Psoas muscle (tissue), 8 donors: ENCODE results near the gene AKIP1. TPM values are rescaled to one million over a fixed set of nuclear protein-coding genes. Genes with fewer than 3 reads are reported as not detected.
"Not testable (repeated sequence)": the region's sequence is repeated elsewhere in the genome, so short reads cannot be mapped to it uniquely, and the experiment has no call there.

Experiments
- ATAC-seq, 4 donors: fragments of 200-7000 bp; cut with Tn5 transposase; one replicate each; pipeline ENCODE4 v1.9.1; 2020; ENCODE audit warnings: moderate library complexity in 3 of 4, mild to moderate bottlenecking in 2 of 4
- DNase-seq, 2 donors: peaks; one replicate each; pipeline ENCODE4 v3.0.0-alpha.2; 2020
- H3K27ac ChIP-seq: fragments of 200-600 bp; one replicate; pipeline ENCODE4 v1.8.0; 2022
- H3K27me3 ChIP-seq, 3 donors: fragments of 200-600 bp in 1 of 3; one replicate each; pipeline versions ENCODE4 v1.6.1 to v1.8.0; 2013 to 2022; ENCODE audit warnings: low read length in 2 of 3, mild to moderate bottlenecking in 2 of 3, moderate library complexity in 1 of 3; ENCODE audit not compliant: insufficient read depth in 3 of 3
- H3K36me3 ChIP-seq, 2 donors: fragments of 200-600 bp in 1 of 2; one replicate each; pipeline versions ENCODE4 v1.6.1 to v1.8.0; 2013 to 2022; ENCODE audit warnings: low read depth in 1 of 2, mild to moderate bottlenecking in 1 of 2, moderate library complexity in 1 of 2; ENCODE audit not compliant: insufficient read depth in 1 of 2
- H3K4me1 ChIP-seq: fragments of 200-600 bp; one replicate; pipeline ENCODE4 v1.8.0; 2022
- H3K4me3 ChIP-seq: fragments of 200-600 bp; one replicate; pipeline ENCODE4 v1.8.0; 2022; ENCODE audit warnings: mild to moderate bottlenecking
- H3K9me3 ChIP-seq: fragments of 200-600 bp; one replicate; pipeline ENCODE4 v1.8.0; 2022
- WGBS, 3 donors: extraction: QIAGEN DNeasy Blood & Tissue Kit; methylation state at CpG; one replicate each; pipeline versions ENCODE4 v1.1.6 to v1.1.7; 2013; 5-methylcytosine and 5-hydroxymethylcytosine counted together
- intact Hi-C, 2 donors: fragments of 100-400 bp; cut with DNase I; formaldehyde crosslinking; loops; one replicate each; pipeline versions ENCODE4 v1.11.0 to v1.14.2; 2022
- polyA plus RNA-seq, 3 donors: library from polyadenylated mRNA; stranded (reverse); fragments of 200-250 nt; gene quantifications; one replicate each; pipeline ENCODE4 v1.2.3, GENCODE V29; 2013
- total RNA-seq, 4 donors: library from RNA; stranded (reverse); fragmentation: NEBNext Ultra II Directional in 2 of 4; extraction: Animal tissue kit (Norgen Biotek cat#: 25700) in 2 of 4; gene quantifications; one replicate each; pipeline versions ENCODE4 v1.2.1 to v1.2.4, GENCODE V29; 2021 to 2023
- TF ChIP-seq, protein P1 (sequence below): fragments of 200-600 bp; IDR thresholded peaks from one replicate; pipeline ENCODE4 v1.8.0; 2022; ENCODE audit warnings: antibody characterized with exemption
- donor health status: healthy with polysubstance abuse.
- donor health status: DM: no; HTN: no; CAD: no; lungs with moderate emphysema.
- donor health status: Bipolar disorder and iron deficiency.
- donor health status: healthy.
- donor health status: DM: yes; HTN: yes; CAD: no.
- donor health status: DM: no; HTN: no; CAD: no.
- donor health status: DM: no; HTN: no; CAD: no.
- donor health status: DM: yes; HTN: yes; CAD: no.

The AKIP1 gene
- total and polyA plus RNA-seq, 7 donors, result 11.3 to 30.2 (median 18.8) TPM

DNA sequence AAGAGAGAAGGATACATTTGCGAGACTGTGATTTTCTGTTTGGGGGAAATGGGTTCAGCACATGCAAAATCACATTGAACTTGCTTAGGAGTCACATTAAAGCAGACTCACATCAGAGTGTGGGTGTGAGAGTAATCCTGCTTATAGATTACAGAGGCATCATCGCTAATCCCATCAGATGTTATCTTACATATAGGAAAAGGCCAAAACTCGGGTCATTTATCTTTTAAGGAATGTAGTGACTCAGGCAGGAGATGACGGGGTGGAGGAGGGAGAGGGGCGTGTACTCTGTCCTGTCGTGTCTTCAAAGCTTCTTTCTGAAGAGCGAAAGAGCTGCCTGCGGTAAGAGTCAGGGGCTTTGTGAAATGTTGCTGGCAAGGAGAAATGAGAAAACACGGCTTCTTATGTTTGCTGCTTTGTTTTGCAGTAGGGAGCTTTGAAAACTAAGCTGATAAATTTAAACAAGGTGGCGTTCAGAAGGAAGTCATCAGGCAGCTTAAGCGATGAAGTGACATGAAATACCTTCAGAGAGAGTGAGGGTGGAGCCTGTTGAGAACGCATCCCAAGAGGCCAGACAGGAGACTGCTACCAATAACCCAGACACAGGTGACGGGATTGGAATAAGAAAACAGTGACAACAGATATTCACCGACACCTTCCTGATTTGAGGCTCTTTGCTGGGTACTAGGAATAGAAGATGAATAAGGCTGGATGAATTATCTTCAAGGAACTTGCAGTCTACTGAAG is 23.9 kb downstream of the AKIP1 start:
- H3K4me1 ChIP-seq, result no peaks in the 10 kb centered on the region
- no peaks in the 10 kb centered on the region for H3K36me3 ChIP-seq
- H3K9me3 ChIP-seq, result no peaks in the 10 kb centered on the region
- intact Hi-C loops, result no loop called here
- TF ChIP-seq, protein P1, sequence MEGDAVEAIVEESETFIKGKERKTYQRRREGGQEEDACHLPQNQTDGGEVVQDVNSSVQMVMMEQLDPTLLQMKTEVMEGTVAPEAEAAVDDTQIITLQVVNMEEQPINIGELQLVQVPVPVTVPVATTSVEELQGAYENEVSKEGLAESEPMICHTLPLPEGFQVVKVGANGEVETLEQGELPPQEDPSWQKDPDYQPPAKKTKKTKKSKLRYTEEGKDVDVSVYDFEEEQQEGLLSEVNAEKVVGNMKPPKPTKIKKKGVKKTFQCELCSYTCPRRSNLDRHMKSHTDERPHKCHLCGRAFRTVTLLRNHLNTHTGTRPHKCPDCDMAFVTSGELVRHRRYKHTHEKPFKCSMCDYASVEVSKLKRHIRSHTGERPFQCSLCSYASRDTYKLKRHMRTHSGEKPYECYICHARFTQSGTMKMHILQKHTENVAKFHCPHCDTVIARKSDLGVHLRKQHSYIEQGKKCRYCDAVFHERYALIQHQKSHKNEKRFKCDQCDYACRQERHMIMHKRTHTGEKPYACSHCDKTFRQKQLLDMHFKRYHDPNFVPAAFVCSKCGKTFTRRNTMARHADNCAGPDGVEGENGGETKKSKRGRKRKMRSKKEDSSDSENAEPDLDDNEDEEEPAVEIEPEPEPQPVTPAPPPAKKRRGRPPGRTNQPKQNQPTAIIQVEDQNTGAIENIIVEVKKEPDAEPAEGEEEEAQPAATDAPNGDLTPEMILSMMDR, result no peak
- no peak for DNase-seq
- H3K27ac ChIP-seq, result no peak overlapping the region
- no peaks in the 10 kb centered on the region for H3K27me3 ChIP-seq
- H3K4me3 ChIP-seq, result no peak overlapping the region
- no peak for ATAC-seq
- whole genome bisulfite sequencing, 3 donors, result 68 to 76% (median 71%) methylated on average over 14 of the region's 14 CpGs

DNA sequence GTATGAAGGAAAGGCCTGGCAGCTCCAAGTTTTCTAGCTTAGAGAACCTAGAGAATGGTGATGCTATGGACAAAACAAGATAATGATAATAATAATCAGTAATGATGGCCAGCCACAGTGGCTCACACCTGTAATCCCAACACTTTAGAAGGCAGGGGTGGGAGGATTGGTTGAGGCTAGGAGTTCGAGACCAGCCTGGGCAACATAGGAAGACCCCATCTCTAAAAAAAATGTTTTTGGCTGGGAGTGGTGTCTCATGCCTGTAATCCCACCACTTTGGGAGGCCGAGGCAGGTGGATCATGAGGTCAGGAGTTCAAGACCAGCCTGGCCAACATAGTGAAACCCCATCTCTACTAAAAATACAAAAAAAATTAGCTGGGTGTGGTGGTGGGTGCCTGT is 24.8 kb downstream of the AKIP1 start:
- WGBS, 3 donors, result 82 to 93% (median 83%) methylated on average over 2 of the region's 2 CpGs
- not testable (repeated sequence) for H3K27ac ChIP-seq, ATAC-seq

DNA sequence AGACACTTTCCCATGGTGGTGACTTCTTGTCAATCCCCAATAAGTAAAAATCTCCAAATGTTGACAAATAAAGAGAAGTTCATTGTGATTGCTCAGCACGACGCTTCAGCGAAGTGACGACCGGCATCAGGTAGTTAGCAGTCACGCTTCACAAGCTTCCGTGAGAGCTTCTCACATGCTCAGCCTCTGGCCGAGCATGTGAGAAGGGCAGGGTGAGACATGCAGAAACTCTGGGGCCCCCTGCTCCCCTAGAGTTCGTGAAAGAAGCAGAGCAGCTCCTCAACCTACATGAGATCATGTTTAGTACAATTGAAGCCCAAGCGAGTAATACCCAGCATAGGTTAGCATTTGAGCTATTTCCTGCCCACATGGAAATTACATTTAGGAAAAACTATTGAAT is 26.2 kb downstream of the AKIP1 start:
- no peak for ATAC-seq
- no peaks in the 10 kb centered on the region for H3K9me3 ChIP-seq
- no peaks in the 10 kb centered on the region for H3K4me1 ChIP-seq
- H3K4me3 ChIP-seq, result no peak overlapping the region
- DNase-seq, result no peak
- TF ChIP-seq, protein P1, result no peak
- no peak overlapping the region for H3K27ac ChIP-seq
- 74 to 81% (median 79%) methylated on average over 10 of the region's 10 CpGs for WGBS, 3 donors
- peaks cover 0 to 3% (median 0%) of the 10 kb centered on the region in 3 donors for H3K27me3 ChIP-seq
- intact Hi-C loops, result no loop called here
- no peaks in the 10 kb centered on the region for H3K36me3 ChIP-seq

More for the DNA sequence above, 24.8 kb downstream of the AKIP1 start:
- H3K27me3 ChIP-seq, intact Hi-C loops, H3K4me3 ChIP-seq, DNase-seq, H3K4me1 ChIP-seq, H3K9me3 ChIP-seq, H3K36me3 ChIP-seq: not testable (repeated sequence)

DNA sequence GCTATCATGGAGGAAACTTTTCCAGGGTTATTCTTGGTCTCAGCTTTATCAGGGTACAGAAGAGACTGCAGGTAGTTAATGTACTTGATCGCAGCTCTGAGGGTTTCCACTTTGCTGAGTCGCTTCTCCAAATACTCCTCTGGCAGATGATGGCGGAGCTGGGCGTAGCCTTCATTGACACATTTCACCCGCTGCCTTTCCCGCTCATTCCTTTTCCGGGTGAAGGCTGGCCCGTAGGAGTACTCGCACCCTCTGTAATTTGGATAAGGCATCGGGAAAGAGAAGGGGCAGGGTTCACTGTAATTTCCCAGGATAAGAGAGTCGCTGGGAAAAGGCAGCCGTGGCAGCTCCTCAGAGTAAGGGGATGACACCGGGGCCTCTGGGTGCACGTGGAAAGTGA is 26.7 kb downstream of the AKIP1 start:
- TF ChIP-seq, protein P1, result no peak
- no peaks in the 10 kb centered on the region for H3K4me1 ChIP-seq

DNA sequence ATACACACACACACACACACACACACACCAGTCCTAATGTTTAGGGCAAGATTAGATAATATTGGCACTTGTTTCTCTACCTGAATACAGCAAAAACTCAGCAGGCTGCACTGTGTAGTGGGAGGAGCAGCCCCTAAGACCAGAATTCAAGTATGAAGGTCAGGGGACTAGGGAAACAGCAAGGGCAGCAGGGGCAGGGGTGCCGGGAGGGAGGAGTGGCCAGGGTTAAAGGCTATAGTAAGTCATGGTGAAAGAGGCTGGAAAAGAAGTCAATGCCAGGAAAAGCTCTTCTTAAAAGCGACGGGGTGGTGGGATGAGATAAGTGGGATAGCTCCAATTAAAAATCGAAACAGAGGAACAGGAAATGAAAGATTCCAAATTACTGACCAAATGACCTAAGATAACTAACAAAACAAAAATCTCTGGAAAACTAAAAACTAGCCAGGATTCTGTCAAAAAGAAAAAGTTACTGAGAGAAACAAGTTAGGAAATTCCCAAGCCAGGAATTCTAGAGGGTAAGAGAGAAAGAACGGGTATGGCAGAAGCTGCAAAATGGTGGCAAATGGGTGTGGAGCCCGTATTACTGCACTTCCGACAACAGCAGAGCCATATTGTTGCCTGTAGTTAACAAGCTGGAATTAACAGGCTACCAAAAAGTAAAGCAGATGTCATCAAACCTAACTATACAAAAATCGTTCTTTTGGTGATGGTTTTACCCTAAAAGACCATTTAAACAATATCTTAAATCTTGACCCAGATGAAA is 30.5 kb downstream of the AKIP1 start:
- no peak for ATAC-seq
- H3K27me3 ChIP-seq, result peaks cover 0 to 3% (median 0%) of the 10 kb centered on the region in 3 donors
- H3K4me3 ChIP-seq, result no peak overlapping the region
- DNase-seq, result no peak
- no peaks in the 10 kb centered on the region for H3K4me1 ChIP-seq
- WGBS, 3 donors, result 65 to 68% (median 65%) methylated on average over 8 of the region's 8 CpGs
- no peaks in the 10 kb centered on the region for H3K36me3 ChIP-seq
- no peaks in the 10 kb centered on the region for H3K9me3 ChIP-seq
- TF ChIP-seq, protein P1, result no peak
- intact Hi-C loops, result no loop called here
- no peak overlapping the region for H3K27ac ChIP-seq

More for the DNA sequence above, 26.7 kb downstream of the AKIP1 start:
- ATAC-seq (no peak), DNase-seq (no peak)
- no peak overlapping the region for H3K4me3 ChIP-seq
- 87 to 93% (median 88%) methylated on average over 14 of the region's 14 CpGs for WGBS, 3 donors
- peaks cover 0 to 3% (median 0%) of the 10 kb centered on the region in 3 donors for H3K27me3 ChIP-seq
- H3K9me3 ChIP-seq, result no peaks in the 10 kb centered on the region
- intact Hi-C loops, result no loop called here
- no peaks in the 10 kb centered on the region for H3K36me3 ChIP-seq
- no peak overlapping the region for H3K27ac ChIP-seq
